Left ventricle myocardium inferior (tissue), 1 donor: ENCODE data around the gene NEURL2. TPM values are rescaled to one million over a fixed set of nuclear protein-coding genes. Genes with fewer than 3 reads are reported as not detected.
A peak's percentile ranks its signal among the peaks of the same experiment; 100 is the strongest.

Experiments
- DNase-seq: peaks from one replicate; pipeline ENCODE4 v3.0.0-alpha.2; 2020
- H3K27ac ChIP-seq: fragments of 200-600 bp; replicated peaks from 2 replicates; pipeline ENCODE4 v1.8.0; 2021
- H3K27me3 ChIP-seq: fragments of 200-600 bp; 2 replicates; pipeline ENCODE4 v1.8.0; 2021; ENCODE audit warnings: low read depth
- H3K36me3 ChIP-seq: fragments of 200-600 bp; 2 replicates; pipeline ENCODE4 v1.8.0; 2021
- H3K4me1 ChIP-seq: fragments of 200-600 bp; 2 replicates; pipeline ENCODE4 v1.8.0; 2021
- H3K4me3 ChIP-seq: fragments of 200-600 bp; 2 replicates; pipeline ENCODE4 v1.8.0; 2021; ENCODE audit warnings: mild to moderate bottlenecking, moderate library complexity
- H3K9me3 ChIP-seq: fragments of 200-600 bp; replicated peaks from 2 replicates; pipeline ENCODE4 v1.8.0; 2021
- intact Hi-C: fragments of 100-400 bp; cut with micrococcal nuclease; formaldehyde crosslinking; loops from one replicate; pipeline ENCODE4 v1.11.0; 2022
- total RNA-seq: library from RNA; stranded (reverse); fragmentation: NEBNext Ultra II Directional; extraction: Animal tissue kit (Norgen Biotek cat#: 25700); gene quantifications from one replicate; pipeline ENCODE4 v1.2.1, GENCODE V29; 2021
- TF ChIP-seq, protein P1 (sequence below): fragments of 200-600 bp; IDR thresholded peaks from 2 replicates; pipeline ENCODE4 v1.8.0; 2021; ENCODE audit warnings: antibody characterized with exemption, mild to moderate bottlenecking, borderline replicate concordance
- donor health status: DM: no; HTN: yes; CAD: no; lungs with severe emphysema.

Gene NEURL2
- total RNA-seq, 1 donor from 2014 or later: 7.6 TPM

GRCh38 chr20:45845452-45845851, 45.6 kb downstream of the NEURL2 start:
- H3K27me3 ChIP-seq: no peaks in the 10 kb centered on the region
- intact Hi-C loops: no loop called here
- no peak overlapping the region for H3K27ac ChIP-seq
- no peaks in the 10 kb centered on the region for H3K9me3 ChIP-seq
- peaks cover 38% of the 10 kb centered on the region for H3K4me1 ChIP-seq
- H3K4me3 ChIP-seq: no peak overlapping the region
- TF ChIP-seq, protein P1, sequence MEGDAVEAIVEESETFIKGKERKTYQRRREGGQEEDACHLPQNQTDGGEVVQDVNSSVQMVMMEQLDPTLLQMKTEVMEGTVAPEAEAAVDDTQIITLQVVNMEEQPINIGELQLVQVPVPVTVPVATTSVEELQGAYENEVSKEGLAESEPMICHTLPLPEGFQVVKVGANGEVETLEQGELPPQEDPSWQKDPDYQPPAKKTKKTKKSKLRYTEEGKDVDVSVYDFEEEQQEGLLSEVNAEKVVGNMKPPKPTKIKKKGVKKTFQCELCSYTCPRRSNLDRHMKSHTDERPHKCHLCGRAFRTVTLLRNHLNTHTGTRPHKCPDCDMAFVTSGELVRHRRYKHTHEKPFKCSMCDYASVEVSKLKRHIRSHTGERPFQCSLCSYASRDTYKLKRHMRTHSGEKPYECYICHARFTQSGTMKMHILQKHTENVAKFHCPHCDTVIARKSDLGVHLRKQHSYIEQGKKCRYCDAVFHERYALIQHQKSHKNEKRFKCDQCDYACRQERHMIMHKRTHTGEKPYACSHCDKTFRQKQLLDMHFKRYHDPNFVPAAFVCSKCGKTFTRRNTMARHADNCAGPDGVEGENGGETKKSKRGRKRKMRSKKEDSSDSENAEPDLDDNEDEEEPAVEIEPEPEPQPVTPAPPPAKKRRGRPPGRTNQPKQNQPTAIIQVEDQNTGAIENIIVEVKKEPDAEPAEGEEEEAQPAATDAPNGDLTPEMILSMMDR: no peak
- no peak for DNase-seq
- peaks cover 92% of the 10 kb centered on the region for H3K36me3 ChIP-seq

GRCh38 chr20:45843506-45843905, 47.5 kb downstream of the NEURL2 start:
- H3K27ac ChIP-seq: peak overlapping the region; percentile 32
- peaks cover 38% of the 10 kb centered on the region for H3K4me1 ChIP-seq
- no peaks in the 10 kb centered on the region for H3K27me3 ChIP-seq
- H3K9me3 ChIP-seq: no peaks in the 10 kb centered on the region
- intact Hi-C loops: no loop called here
- no peak for DNase-seq
- TF ChIP-seq, protein P1: no peak
- H3K4me3 ChIP-seq: no peak overlapping the region
- peaks cover 93% of the 10 kb centered on the region for H3K36me3 ChIP-seq

GRCh38 chr20:45842169-45842812, 48.7 kb downstream of the NEURL2 start:
- H3K27ac ChIP-seq: peak overlapping the region; percentile 32
- no peaks in the 10 kb centered on the region for H3K27me3 ChIP-seq
- intact Hi-C loops: no loop called here
- DNase-seq: no peak
- TF ChIP-seq, protein P1: no peak
- H3K4me3 ChIP-seq: no peak overlapping the region
- H3K4me1 ChIP-seq: peaks cover 40% of the 10 kb centered on the region
- H3K9me3 ChIP-seq: no peaks in the 10 kb centered on the region
- H3K36me3 ChIP-seq: peaks cover 96% of the 10 kb centered on the region

GRCh38 chr20:45841407-45842129, 49.4 kb downstream of the NEURL2 start:
- Histone ChIP-seq H3K36me3 (peaks cover 95% of the 10 kb centered on the region), H3K27ac (peak overlapping the region; percentile 32), H3K4me1 (peaks cover 47% of the 10 kb centered on the region), H3K9me3 (no peaks in the 10 kb centered on the region), H3K4me3 (no peak overlapping the region), H3K27me3 (no peaks in the 10 kb centered on the region)
- TF ChIP-seq, protein P1: no peak
- intact Hi-C loops: no loop called here
- no peak for DNase-seq

- DNase-seq: no peak
- Histone ChIP-seq H3K4me1 (peaks cover 55% of the 10 kb centered on the region), H3K36me3 (peaks cover 88% of the 10 kb centered on the region), H3K27me3 (no peaks in the 10 kb centered on the region), H3K9me3 (no peaks in the 10 kb centered on the region), H3K4me3 (no peak overlapping the region), H3K27ac (no peak overlapping the region)
- intact Hi-C loops: no loop called here
- TF ChIP-seq, protein P1: no peak
These were observed 50.3 kb downstream of the NEURL2 start for GRCh38 chr20:45840700-45841198.

Other genes starting within 250 kb of the NEURL2 start
- gene WFDC11, start 221.0 kb downstream of the NEURL2 start, total RNA-seq: not detected
- gene WFDC13, start 189.2 kb downstream of the NEURL2 start, total RNA-seq: not detected
- gene WFDC10B, start 186.2 kb downstream of the NEURL2 start, total RNA-seq: not detected
- gene SPINT4, start 168.9 kb downstream of the NEURL2 start, total RNA-seq: not detected
- 0.55 TPM for gene WFDC3, start 99.3 kb downstream of the NEURL2 start, total RNA-seq
- gene DNTTIP1, start 99.3 kb downstream of the NEURL2 start, total RNA-seq: 22.2 TPM
- gene UBE2C, start 78.6 kb downstream of the NEURL2 start, total RNA-seq: 0.91 TPM
- 0.33 TPM for gene TNNC2, start 63.9 kb downstream of the NEURL2 start, total RNA-seq
- gene SNX21, start 57.4 kb downstream of the NEURL2 start, total RNA-seq: 24.7 TPM
- 32.1 TPM for gene ACOT8, start 33.8 kb downstream of the NEURL2 start, total RNA-seq
- 2.0 TPM for gene ZSWIM3, start 33.6 kb downstream of the NEURL2 start, total RNA-seq
- gene ZSWIM1, start 10.0 kb downstream of the NEURL2 start, total RNA-seq: 11.2 TPM
- gene SPATA25, start 3.6 kb downstream of the NEURL2 start, total RNA-seq: 2.4 TPM
- gene CTSA, start 127 bp upstream of the NEURL2 start, total RNA-seq: 116 TPM
- 84.1 TPM for gene PLTP, start 20.9 kb upstream of the NEURL2 start, total RNA-seq
- gene PCIF1, start 43.5 kb upstream of the NEURL2 start, total RNA-seq: 21.9 TPM
- gene ZNF335, start 81.0 kb upstream of the NEURL2 start, total RNA-seq: 8.1 TPM
- gene MMP9, start 117.7 kb upstream of the NEURL2 start, total RNA-seq: 0.58 TPM
- not detected for gene SLC12A5, start 138.0 kb upstream of the NEURL2 start, total RNA-seq
- 16.5 TPM for gene NCOA5, start 198.8 kb upstream of the NEURL2 start, total RNA-seq
- 6.8 TPM for gene CD40, start 227.1 kb upstream of the NEURL2 start, total RNA-seq